ENCODE results near the gene PLS3.
"Not testable (repeated sequence)": the region's sequence is repeated elsewhere in the genome, so short reads cannot be mapped to it uniquely, and the experiment has no call there.

The PLS3 gene

DNA sequence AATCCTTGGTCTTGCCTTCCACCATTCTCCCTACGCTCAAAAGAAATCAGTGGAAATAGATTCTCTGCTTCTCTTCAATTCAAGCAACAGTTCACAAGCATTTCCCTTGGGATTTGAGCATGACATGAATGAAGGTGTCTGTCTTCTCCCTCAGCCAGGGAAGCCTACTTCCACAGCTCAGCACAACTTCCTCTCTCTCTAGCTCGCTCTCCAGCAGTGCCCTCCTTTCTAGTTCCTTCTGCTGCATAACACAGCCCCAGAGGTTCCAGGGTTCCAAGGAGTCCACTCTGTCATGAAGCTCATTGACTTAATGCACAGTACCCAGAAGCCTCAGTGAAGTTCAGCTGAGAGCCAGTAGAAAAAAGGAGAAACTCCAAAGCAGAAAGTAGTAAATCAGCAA, 81.3 kb downstream of the PLS3 start:
- H3K27ac ChIP-seq (ENCODE audit: low read depth, low read length): peak overlapping the region; percentile 51
- H3K4me1 ChIP-seq (ENCODE audit: control insufficient read depth, insufficient read depth, low read length, unreplicated experiment): peaks cover 3% of the 10 kb centered on the region
- no peak overlapping the region for H2AFZ ChIP-seq (ENCODE audit: low read length, unreplicated experiment)
- no peak overlapping the region for H3K4me3 ChIP-seq (ENCODE audit: low read depth, low read length)
- no peaks in the 10 kb centered on the region for H3K27me3 ChIP-seq (ENCODE audit: insufficient read depth, low read length)
- H3K36me3 ChIP-seq (ENCODE audit: insufficient read depth, low read length): peaks cover 13% of the 10 kb centered on the region
- no peaks in the 10 kb centered on the region for H3K79me2 ChIP-seq (ENCODE audit: control insufficient read depth, insufficient read depth, low read length, unreplicated experiment)

DNA sequence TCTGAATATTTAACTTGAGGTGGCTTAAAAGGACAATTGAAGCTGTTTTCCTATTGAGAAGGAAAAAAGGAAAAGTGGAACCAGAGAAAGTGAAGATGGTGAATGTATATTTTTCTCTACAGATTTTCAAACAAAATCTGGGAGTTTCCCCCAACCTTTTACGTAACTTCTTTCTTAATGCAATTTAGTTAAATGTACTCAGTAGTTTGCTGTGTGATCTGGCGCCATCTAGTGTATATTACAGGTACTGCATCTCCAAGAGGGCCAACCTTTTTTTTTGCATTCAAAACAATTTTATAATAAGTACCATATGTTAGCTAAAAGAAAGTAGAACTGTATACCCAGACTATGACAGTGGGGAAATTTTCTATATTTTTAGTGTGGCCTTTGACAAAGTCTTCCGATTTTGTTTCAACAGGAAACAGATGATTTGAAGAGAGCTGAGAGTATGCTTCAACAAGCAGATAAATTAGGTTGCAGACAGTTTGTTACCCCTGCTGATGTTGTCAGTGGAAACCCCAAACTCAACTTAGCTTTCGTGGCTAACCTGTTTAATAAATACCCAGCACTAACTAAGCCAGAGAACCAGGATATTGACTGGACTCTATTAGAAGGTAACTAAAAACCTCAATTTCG, 82.0 kb downstream of the PLS3 start:
- Histone ChIP-seq H3K4me3 (ENCODE audit: low read depth, low read length) (no peak overlapping the region), H3K79me2 (ENCODE audit: control insufficient read depth, insufficient read depth, low read length, unreplicated experiment) (no peaks in the 10 kb centered on the region), H3K27me3 (ENCODE audit: insufficient read depth, low read length) (no peaks in the 10 kb centered on the region), H2AFZ (ENCODE audit: low read length, unreplicated experiment) (no peak overlapping the region), H3K4me1 (ENCODE audit: control insufficient read depth, insufficient read depth, low read length, unreplicated experiment) (peaks cover 3% of the 10 kb centered on the region), H3K27ac (ENCODE audit: low read depth, low read length) (peak overlapping the region; percentile 51), H3K36me3 (ENCODE audit: insufficient read depth, low read length) (peaks cover 13% of the 10 kb centered on the region)

DNA sequence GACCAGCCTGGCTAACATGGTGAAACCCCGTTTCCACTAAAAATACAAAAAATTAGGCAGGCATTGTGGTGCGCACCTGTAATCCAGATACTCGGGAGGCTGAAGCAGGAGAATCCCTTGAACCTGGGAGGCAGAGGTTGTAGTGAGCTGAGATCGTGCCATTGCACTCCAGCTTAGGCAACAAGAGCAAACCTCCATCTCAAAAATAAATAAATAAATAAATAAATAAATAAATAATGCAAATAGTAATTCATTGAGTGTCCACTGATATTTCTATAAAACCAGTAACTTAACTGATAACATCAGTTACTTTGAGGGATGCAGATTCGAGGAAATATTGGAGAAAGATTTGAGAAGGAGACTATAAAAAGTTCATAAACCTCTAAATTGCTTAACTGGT, 83.4 kb downstream of the PLS3 start:
- H3K27ac ChIP-seq (ENCODE audit: low read depth, low read length); H3K4me1 ChIP-seq (ENCODE audit: control insufficient read depth, insufficient read depth, low read length, unreplicated experiment); H3K27me3 ChIP-seq (ENCODE audit: insufficient read depth, low read length); H2AFZ ChIP-seq (ENCODE audit: low read length, unreplicated experiment); H3K79me2 ChIP-seq (ENCODE audit: control insufficient read depth, insufficient read depth, low read length, unreplicated experiment); H3K4me3 ChIP-seq (ENCODE audit: low read depth, low read length): not testable (repeated sequence)
- H3K36me3 ChIP-seq (ENCODE audit: insufficient read depth, low read length): peaks cover 17% of the 10 kb centered on the region

DNA sequence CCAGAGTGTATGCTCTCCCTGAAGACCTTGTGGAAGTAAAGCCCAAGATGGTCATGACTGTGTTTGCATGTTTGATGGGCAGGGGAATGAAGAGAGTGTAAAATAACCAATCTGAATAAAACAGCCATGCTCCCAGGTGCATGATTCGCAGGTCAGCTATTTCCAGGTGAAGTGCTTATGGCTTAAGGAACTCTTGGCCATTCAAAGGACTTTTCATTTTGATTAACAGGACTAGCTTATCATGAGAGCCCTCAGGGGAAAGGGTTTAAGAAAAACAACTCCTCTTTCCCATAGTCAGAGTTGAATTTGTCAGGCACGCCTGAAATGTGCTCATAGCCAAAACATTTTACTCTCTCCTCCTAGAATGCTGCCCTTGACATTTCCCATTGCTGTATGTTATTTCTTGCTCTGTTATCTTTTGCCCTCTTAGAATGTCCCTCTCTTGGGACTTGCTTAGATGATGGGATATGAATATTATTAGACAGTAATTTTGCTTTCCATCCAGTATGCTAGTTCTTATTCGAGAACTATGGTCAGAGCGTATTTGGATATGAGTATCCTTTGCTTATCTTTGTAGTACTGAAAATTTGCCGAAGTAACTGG, 88.6 kb downstream of the PLS3 start:
- Histone ChIP-seq H3K27ac (ENCODE audit: low read depth, low read length) (0 out of 2 replicates have a peak overlapping the region, but pooled peaks have one; percentile 23), H3K4me3 (ENCODE audit: low read depth, low read length) (no peak overlapping the region), H3K4me1 (ENCODE audit: control insufficient read depth, insufficient read depth, low read length, unreplicated experiment) (peaks cover 8% of the 10 kb centered on the region), H2AFZ (ENCODE audit: low read length, unreplicated experiment) (no peak overlapping the region), H3K36me3 (ENCODE audit: insufficient read depth, low read length) (peaks cover 14% of the 10 kb centered on the region), H3K79me2 (ENCODE audit: control insufficient read depth, insufficient read depth, low read length, unreplicated experiment) (no peaks in the 10 kb centered on the region), H3K27me3 (ENCODE audit: insufficient read depth, low read length) (no peaks in the 10 kb centered on the region)

DNA sequence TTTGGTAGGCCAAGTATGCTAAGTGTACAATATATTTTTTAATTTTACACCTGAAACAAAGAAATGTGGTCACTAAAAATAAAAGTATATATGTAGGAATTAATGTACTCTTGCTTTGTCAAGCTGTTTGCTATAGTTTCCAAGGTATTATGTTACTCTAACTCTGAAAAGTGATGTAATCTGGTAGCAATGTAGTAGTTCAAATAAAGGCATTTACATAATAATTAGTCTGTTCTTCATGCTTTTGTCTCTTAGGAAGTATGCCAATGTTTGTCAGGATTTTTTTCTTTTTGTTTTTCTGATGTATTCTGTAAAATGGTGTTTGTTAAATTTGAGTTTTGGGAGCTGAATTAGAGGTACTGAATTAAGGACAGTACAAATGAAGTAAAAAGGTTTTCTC, 89.5 kb downstream of the PLS3 start:
- no peaks in the 10 kb centered on the region for H3K27me3 ChIP-seq (ENCODE audit: insufficient read depth, low read length)
- no peak overlapping the region for H2AFZ ChIP-seq (ENCODE audit: low read length, unreplicated experiment)
- peak overlapping the region; percentile 38; the same call in 1 of the 2 replicates for H3K27ac ChIP-seq (ENCODE audit: low read depth, low read length)
- peaks cover 12% of the 10 kb centered on the region for H3K36me3 ChIP-seq (ENCODE audit: insufficient read depth, low read length)
- no peaks in the 10 kb centered on the region for H3K79me2 ChIP-seq (ENCODE audit: control insufficient read depth, insufficient read depth, low read length, unreplicated experiment)
- peaks cover 8% of the 10 kb centered on the region for H3K4me1 ChIP-seq (ENCODE audit: control insufficient read depth, insufficient read depth, low read length, unreplicated experiment)
- no peak overlapping the region for H3K4me3 ChIP-seq (ENCODE audit: low read depth, low read length)

DNA sequence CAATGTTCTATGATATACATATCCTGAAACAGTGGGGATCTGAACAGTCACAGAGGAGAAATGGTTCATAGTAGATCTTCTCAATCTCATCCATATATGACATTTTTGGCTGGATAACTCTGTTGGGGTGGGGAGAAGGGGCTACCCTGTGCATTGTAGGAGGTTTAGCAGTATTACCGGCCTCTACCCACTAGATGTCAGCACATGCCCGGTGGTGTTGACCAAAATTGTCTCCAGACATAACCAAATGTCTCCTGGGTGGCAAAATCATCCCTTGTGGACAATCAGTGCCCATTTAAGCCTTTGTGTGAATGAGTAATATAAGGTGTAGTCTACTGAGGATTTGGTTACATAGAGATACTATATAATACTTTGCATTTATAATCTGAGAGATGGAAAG, 89.9 kb downstream of the PLS3 start:
- Histone ChIP-seq H3K27me3 (ENCODE audit: insufficient read depth, low read length) (no peaks in the 10 kb centered on the region), H3K27ac (ENCODE audit: low read depth, low read length) (0 out of 2 replicates have a peak overlapping the region, but pooled peaks have one; percentile 5)

DNA sequence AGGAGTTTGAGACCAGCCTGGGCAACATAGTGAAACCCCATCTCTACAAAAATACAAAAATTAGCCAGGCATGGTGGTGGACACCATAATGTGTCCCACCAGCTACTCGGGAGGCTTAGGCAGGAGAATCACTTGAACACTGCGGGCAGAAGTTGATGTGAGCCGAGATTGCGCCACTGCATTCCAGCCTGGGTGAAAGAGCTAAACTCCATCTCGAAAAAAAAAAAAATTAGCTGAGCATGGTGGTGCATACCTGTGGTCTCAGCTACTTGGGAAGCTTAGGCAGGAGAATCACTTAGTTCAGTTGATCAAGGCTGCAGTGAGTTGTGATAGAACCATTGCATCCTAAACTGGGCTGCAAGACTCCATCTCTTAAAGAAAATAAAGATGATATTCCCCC, 91.2 kb downstream of the PLS3 start:
- H3K79me2 ChIP-seq (ENCODE audit: control insufficient read depth, insufficient read depth, low read length, unreplicated experiment): no peaks in the 10 kb centered on the region
- H2AFZ ChIP-seq (ENCODE audit: low read length, unreplicated experiment): no peak overlapping the region
- 0 out of 2 replicates have a peak, but pooled peaks cover 4% of the 10 kb centered on the region for H3K36me3 ChIP-seq (ENCODE audit: insufficient read depth, low read length)
- H3K4me3 ChIP-seq (ENCODE audit: low read depth, low read length): no peak overlapping the region
- H3K27me3 ChIP-seq (ENCODE audit: insufficient read depth, low read length): no peaks in the 10 kb centered on the region
- no peak overlapping the region for H3K27ac ChIP-seq (ENCODE audit: low read depth, low read length)
- H3K4me1 ChIP-seq (ENCODE audit: control insufficient read depth, insufficient read depth, low read length, unreplicated experiment): peaks cover 8% of the 10 kb centered on the region

More for the DNA sequence above, 89.9 kb downstream of the PLS3 start:
- no peak overlapping the region for H2AFZ ChIP-seq (ENCODE audit: low read length, unreplicated experiment)
- H3K36me3 ChIP-seq (ENCODE audit: insufficient read depth, low read length): peaks cover 8% of the 10 kb centered on the region
- H3K79me2 ChIP-seq (ENCODE audit: control insufficient read depth, insufficient read depth, low read length, unreplicated experiment): no peaks in the 10 kb centered on the region
- H3K4me1 ChIP-seq (ENCODE audit: control insufficient read depth, insufficient read depth, low read length, unreplicated experiment): peaks cover 8% of the 10 kb centered on the region
- H3K4me3 ChIP-seq (ENCODE audit: low read depth, low read length): no peak overlapping the region

DNA sequence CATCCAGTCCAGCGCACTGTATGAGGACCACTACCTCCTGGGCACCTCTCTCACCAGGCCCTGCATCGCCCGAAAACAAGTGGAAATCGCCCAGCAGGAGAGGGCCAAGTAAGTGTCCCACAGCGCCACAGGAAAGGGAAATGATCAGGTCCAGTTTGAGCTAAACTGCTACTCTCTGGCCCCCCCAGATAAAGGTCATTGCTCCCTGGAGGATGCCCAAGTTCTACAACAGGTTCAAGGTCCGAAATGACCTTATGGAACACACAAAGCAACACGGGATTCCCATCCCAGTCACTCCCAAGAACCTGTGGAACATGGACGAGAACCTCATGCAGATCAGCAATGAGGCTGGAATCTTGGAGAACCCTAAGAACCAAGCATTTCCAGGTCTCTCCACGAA, 104.1 kb downstream of the PLS3 start:
- Histone ChIP-seq H3K4me1 (ENCODE audit: control insufficient read depth, insufficient read depth, low read length, unreplicated experiment) (no peaks in the 10 kb centered on the region), H2AFZ (ENCODE audit: low read length, unreplicated experiment) (no peak overlapping the region), H3K27me3 (ENCODE audit: insufficient read depth, low read length) (no peaks in the 10 kb centered on the region), H3K36me3 (ENCODE audit: insufficient read depth, low read length) (no peaks in the 10 kb centered on the region), H3K27ac (ENCODE audit: low read depth, low read length) (no peak overlapping the region), H3K79me2 (ENCODE audit: control insufficient read depth, insufficient read depth, low read length, unreplicated experiment) (no peaks in the 10 kb centered on the region), H3K4me3 (ENCODE audit: low read depth, low read length) (no peak overlapping the region)

DNA sequence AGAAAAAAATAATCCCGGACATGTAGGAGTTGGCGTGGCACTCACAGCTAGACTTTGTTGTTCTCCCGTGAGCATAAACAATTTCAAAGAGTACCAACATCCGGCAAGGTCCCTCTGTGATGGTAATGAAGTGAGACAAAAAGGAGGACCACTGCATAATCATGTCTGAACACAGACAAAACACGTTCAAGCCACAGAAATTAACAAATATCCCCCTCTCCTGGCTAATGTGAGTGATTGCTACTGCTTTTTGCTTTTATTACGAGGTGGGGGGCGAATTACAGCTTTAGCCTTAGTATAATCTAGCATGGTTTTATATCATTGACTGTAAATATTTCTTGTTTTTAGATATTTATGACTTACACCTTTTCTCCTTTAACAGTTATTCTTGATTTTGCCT, 118.5 kb downstream of the PLS3 start:
- Histone ChIP-seq H3K27ac (ENCODE audit: low read depth, low read length) (no peak overlapping the region), H2AFZ (ENCODE audit: low read length, unreplicated experiment) (no peak overlapping the region), H3K27me3 (ENCODE audit: insufficient read depth, low read length) (no peaks in the 10 kb centered on the region), H3K4me3 (ENCODE audit: low read depth, low read length) (no peak overlapping the region), H3K79me2 (ENCODE audit: control insufficient read depth, insufficient read depth, low read length, unreplicated experiment) (no peaks in the 10 kb centered on the region), H3K4me1 (ENCODE audit: control insufficient read depth, insufficient read depth, low read length, unreplicated experiment) (no peaks in the 10 kb centered on the region), H3K36me3 (ENCODE audit: insufficient read depth, low read length) (no peaks in the 10 kb centered on the region)

DNA sequence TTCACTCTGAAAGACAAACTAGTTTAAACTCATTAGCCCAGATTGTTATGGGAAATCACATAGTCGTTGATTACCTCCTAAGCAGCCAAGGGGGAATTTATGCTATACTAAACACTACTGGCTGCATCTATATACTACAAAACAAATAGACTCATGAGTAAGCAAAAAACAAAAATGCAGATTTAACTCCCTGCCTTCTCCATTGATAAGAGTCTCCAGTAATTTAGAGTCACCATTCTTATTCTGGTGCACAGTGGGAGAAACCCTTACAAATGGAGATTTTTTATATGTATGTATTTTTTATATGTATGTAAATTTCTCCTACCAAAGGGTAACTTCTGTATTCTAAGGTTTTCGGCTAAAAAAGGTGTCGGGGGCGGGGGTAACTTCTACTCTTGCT, 126.6 kb downstream of the PLS3 start:
- H2AFZ ChIP-seq (ENCODE audit: low read length, unreplicated experiment): no peak overlapping the region
- H3K79me2 ChIP-seq (ENCODE audit: control insufficient read depth, insufficient read depth, low read length, unreplicated experiment): no peaks in the 10 kb centered on the region
- peaks cover 4% of the 10 kb centered on the region for H3K4me1 ChIP-seq (ENCODE audit: control insufficient read depth, insufficient read depth, low read length, unreplicated experiment)
- H3K4me3 ChIP-seq (ENCODE audit: low read depth, low read length): no peak overlapping the region
- no peaks in the 10 kb centered on the region for H3K27me3 ChIP-seq (ENCODE audit: insufficient read depth, low read length)
- no peaks in the 10 kb centered on the region for H3K36me3 ChIP-seq (ENCODE audit: insufficient read depth, low read length)
- H3K27ac ChIP-seq (ENCODE audit: low read depth, low read length): no peak overlapping the region

DNA sequence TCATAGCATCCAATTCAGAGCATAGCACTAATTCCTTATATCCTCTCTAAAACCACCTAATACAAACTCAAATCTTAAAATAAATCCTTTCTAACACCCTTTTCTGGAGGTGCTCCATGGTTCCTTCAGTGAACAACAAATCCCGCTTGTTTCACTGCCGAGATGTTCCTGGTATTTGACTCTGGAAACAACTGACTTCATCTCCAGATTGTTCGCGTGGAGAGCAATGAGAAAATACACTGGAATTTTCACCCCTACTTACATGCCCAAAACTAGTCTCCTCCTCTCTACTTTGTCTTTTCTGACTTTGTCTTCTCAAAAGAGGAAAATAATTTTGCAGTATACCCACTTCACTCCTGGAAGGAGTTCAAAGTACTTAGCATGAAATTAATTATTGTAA, 129.0 kb downstream of the PLS3 start:
- Histone ChIP-seq H2AFZ (ENCODE audit: low read length, unreplicated experiment) (peak overlapping the region; percentile 81), H3K27ac (ENCODE audit: low read depth, low read length) (peak overlapping the region; percentile 81)

More for the DNA sequence above, 129.0 kb downstream of the PLS3 start:
- peaks cover 4% of the 10 kb centered on the region for H3K4me1 ChIP-seq (ENCODE audit: control insufficient read depth, insufficient read depth, low read length, unreplicated experiment)
- no peak overlapping the region for H3K4me3 ChIP-seq (ENCODE audit: low read depth, low read length)
- H3K36me3 ChIP-seq (ENCODE audit: insufficient read depth, low read length): no peaks in the 10 kb centered on the region
- no peaks in the 10 kb centered on the region for H3K27me3 ChIP-seq (ENCODE audit: insufficient read depth, low read length)
- H3K79me2 ChIP-seq (ENCODE audit: control insufficient read depth, insufficient read depth, low read length, unreplicated experiment): no peaks in the 10 kb centered on the region

All from ACC112 (cell line).